Panc1 (cell line): ENCODE data around the gene GRAPL. TPM values are rescaled to one million over a fixed set of nuclear protein-coding genes. Genes with fewer than 3 reads are reported as not detected.
"Not testable (repeated sequence)": the region's sequence is repeated elsewhere in the genome, so short reads cannot be mapped to it uniquely, and the experiment has no call there.

Experiments used
- ATAC-seq: fragments of 200-7000 bp; cut with Tn5 transposase; 2 replicates; pipeline ENCODE4 v1.9.1; 2020; ENCODE audit warnings: mild to moderate bottlenecking, moderate library complexity
- BruUV-seq: library from RNA; stranded (reverse); fragments of 400-500 nt; replicated peaks from 2 replicates; lab custom pipeline; 2021; lab: Mats Ljungman, UMichigan
- CTCF ChIA-PET: fragments of 300-600 bp; sonication (Branson Sonifier 250); formaldehyde crosslinking; loops from one replicate; lab custom pipeline; 2022; ENCODE audit warnings: antibody characterized with exemption; lab: Charles Lee
- POLR2A ChIA-PET: fragments of 300-600 bp; sonication (Branson Sonifier 250); formaldehyde crosslinking; loops from one replicate; lab custom pipeline; 2022; ENCODE audit warnings: antibody characterized with exemption; lab: Charles Lee
- DNase-seq: peaks from one replicate; pipeline ENCODE4 v3.0.0-alpha.2; 2010; ENCODE audit warnings: low read depth, low spot score
- H3K27ac ChIP-seq: 2 replicates; pipeline ENCODE4 v1.5.1; 2011; ENCODE audit warnings: mild to moderate bottlenecking, low read length, inconsistent platforms
- H3K27me3 ChIP-seq: fragments of 200-500 bp; sonication (Bioruptor generic); 2 replicates; pipeline ENCODE4 v1.6.0; 2014; ENCODE audit warnings: low read length, inconsistent platforms; ENCODE audit not compliant: control insufficient read depth, insufficient read depth
- H3K36me3 ChIP-seq: fragments of 200-500 bp; sonication (Bioruptor generic); 2 replicates; pipeline ENCODE4 v1.5.1; 2014; ENCODE audit warnings: inconsistent platforms, mild to moderate bottlenecking, low read length, moderate library complexity; ENCODE audit not compliant: control insufficient read depth, insufficient read depth
- H3K4me1 ChIP-seq: 2 replicates; pipeline ENCODE4 v1.5.1; 2011; ENCODE audit warnings: inconsistent platforms, mild to moderate bottlenecking, low read length, moderate library complexity; ENCODE audit not compliant: control insufficient read depth, insufficient read depth
- H3K4me3 ChIP-seq, 2 experiments: 2 replicates each; pipeline ENCODE4 v1.5.1; 2011 to 2012; ENCODE audit warnings: low read depth in 2 of 2, low read length in 2 of 2, mild to moderate bottlenecking in 2 of 2, inconsistent platforms in 1 of 2, moderate library complexity in 1 of 2
- H3K9me3 ChIP-seq: fragments of 200-500 bp; sonication (Bioruptor generic); 2 replicates; pipeline ENCODE4 v1.5.1; 2014; ENCODE audit warnings: low read depth, mild to moderate bottlenecking, inconsistent platforms, low read length, moderate library complexity; ENCODE audit not compliant: control insufficient read depth, insufficient read depth
- POLR2AphosphoS5 ChIP-seq: IDR thresholded peaks from 2 replicates; pipeline ENCODE4 v1.6.1; 2012; ENCODE audit warnings: mild to moderate bottlenecking, low read depth, low read length, moderate library complexity
- in situ Hi-C: cut with HindIII; loops from 2 replicates; pipeline ENCODE4 v1.10.0; 2016; ENCODE audit warnings: low sequenced_read_pairs, low pct_unique_long_range_greater_than_20kb
- intact Hi-C: fragments of 100-400 bp; cut with micrococcal nuclease; formaldehyde crosslinking; loops from one replicate; pipeline ENCODE4 v1.10.0; 2022; ENCODE audit not compliant: unreplicated experiment
- total RNA-seq: library from RNA; stranded (reverse); gene quantifications from one replicate; pipeline ENCODE4 v1.2.1, GENCODE V29; 2021; ENCODE audit not compliant: unreplicated experiment
- TF ChIP-seq, protein P1 (sequence below): fragments of 450-650 bp; IDR thresholded peaks from 2 replicates; pipeline ENCODE4 v1.5.1; 2017; ENCODE audit warnings: mild to moderate bottlenecking

Gene GRAPL
- total RNA-seq, 1 experiment from 2014 or later: 0.31 TPM

DNA sequence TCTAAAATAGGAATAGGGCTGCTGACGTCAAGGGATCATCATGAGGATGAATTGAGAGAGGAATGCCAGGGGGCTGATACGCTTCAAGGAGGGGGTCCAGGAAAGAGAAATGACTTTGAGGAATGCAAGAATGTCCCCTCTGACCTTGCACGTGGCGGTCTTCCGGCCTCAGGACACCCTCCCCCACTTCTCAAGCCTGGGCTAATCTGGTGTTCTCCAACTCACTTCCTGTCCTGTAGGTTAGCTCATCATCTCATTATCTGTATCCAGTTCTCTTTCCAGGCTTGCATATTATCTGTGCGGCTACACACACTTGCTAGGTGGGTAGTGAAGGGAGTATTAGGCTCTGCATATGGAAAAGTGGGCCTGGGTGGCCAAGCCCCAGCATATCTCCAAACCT lies 18.9 kb upstream of the GRAPL start:
- in situ Hi-C loops, H3K4me1 ChIP-seq, H3K27me3 ChIP-seq, BruUV-seq, H3K9me3 ChIP-seq, DNase-seq, H3K4me3 ChIP-seq, H3K27ac ChIP-seq, POLR2A ChIA-PET, ATAC-seq, H3K36me3 ChIP-seq, CTCF ChIA-PET, intact Hi-C loops: not testable (repeated sequence)

GRCh38 chr17:19110189-19111097 lies 16.9 kb upstream of the GRAPL start:
- H3K9me3 ChIP-seq, DNase-seq, POLR2A ChIA-PET, BruUV-seq, H3K27ac ChIP-seq, CTCF ChIA-PET, H3K4me1 ChIP-seq, H3K4me3 ChIP-seq, H3K36me3 ChIP-seq, in situ Hi-C loops, intact Hi-C loops, H3K27me3 ChIP-seq: not testable (repeated sequence)
- ATAC-seq: peak; percentile 78

DNA sequence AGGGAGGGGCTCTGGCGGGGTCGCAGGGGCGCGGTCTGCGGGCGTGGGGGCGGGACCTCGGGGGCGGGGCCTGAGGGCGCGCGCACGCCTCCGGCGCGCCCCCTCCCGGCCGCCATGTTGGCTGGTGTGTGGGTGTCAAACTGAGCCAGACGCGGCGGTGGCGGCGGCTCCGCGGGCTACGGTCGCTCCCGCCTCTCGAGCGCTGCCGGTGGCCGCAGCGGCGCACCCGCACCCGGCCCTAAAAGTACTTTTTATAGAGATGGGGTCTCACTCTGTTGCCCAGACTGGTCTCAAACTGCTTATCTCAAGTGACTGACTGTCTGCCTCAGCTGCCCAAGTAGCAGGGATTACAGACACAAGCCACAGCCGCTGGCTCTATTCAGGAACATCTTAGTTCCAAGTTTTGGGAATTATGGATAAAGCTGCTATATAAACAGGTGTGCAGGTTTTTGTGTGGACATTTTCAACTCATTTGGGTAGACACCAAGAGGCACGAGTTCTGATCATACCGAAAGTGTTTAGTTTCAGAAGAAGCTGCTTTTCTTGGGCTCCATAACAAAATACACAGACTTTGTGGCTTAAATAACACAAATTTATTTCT lies 16.2 kb upstream of the GRAPL start:
- CTCF ChIA-PET, BruUV-seq, H3K27ac ChIP-seq, H3K27me3 ChIP-seq, DNase-seq, H3K36me3 ChIP-seq, H3K4me1 ChIP-seq, H3K9me3 ChIP-seq, in situ Hi-C loops, POLR2A ChIA-PET, intact Hi-C loops: not testable (repeated sequence)
- peak overlapping the region; percentile 24 to 46 for H3K4me3 ChIP-seq
- TF ChIP-seq, protein P1, sequence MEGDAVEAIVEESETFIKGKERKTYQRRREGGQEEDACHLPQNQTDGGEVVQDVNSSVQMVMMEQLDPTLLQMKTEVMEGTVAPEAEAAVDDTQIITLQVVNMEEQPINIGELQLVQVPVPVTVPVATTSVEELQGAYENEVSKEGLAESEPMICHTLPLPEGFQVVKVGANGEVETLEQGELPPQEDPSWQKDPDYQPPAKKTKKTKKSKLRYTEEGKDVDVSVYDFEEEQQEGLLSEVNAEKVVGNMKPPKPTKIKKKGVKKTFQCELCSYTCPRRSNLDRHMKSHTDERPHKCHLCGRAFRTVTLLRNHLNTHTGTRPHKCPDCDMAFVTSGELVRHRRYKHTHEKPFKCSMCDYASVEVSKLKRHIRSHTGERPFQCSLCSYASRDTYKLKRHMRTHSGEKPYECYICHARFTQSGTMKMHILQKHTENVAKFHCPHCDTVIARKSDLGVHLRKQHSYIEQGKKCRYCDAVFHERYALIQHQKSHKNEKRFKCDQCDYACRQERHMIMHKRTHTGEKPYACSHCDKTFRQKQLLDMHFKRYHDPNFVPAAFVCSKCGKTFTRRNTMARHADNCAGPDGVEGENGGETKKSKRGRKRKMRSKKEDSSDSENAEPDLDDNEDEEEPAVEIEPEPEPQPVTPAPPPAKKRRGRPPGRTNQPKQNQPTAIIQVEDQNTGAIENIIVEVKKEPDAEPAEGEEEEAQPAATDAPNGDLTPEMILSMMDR: peak; percentile 76
- ATAC-seq: peak; percentile 85

- ATAC-seq (peak; percentile 71), DNase-seq (peak; percentile 75)
- TSS peak; percentile 100 for BruUV-seq
- intact Hi-C loops, H3K9me3 ChIP-seq, CTCF ChIA-PET, H3K36me3 ChIP-seq, H3K27me3 ChIP-seq, POLR2A ChIA-PET, H3K27ac ChIP-seq, in situ Hi-C loops, H3K4me1 ChIP-seq: not testable (repeated sequence)
- peak overlapping the region; percentile 10 to 36; a peak in 1 of 4 replicates for H3K4me3 ChIP-seq
- peak; percentile 61 for TF ChIP-seq POLR2AphosphoS5
These were observed 15.5 kb upstream of the GRAPL start for GRCh38 chr17:19111801-19112458.

GRCh38 chr17:19112459-19112826 lies 14.9 kb upstream of the GRAPL start:
- H3K4me1 ChIP-seq, intact Hi-C loops, H3K27ac ChIP-seq, H3K4me3 ChIP-seq, CTCF ChIA-PET, BruUV-seq, DNase-seq, POLR2A ChIA-PET, ATAC-seq, H3K36me3 ChIP-seq, in situ Hi-C loops, H3K27me3 ChIP-seq, H3K9me3 ChIP-seq: not testable (repeated sequence)

- H3K27ac ChIP-seq, H3K9me3 ChIP-seq, H3K36me3 ChIP-seq, in situ Hi-C loops, CTCF ChIA-PET, BruUV-seq, DNase-seq, H3K4me3 ChIP-seq, H3K4me1 ChIP-seq, intact Hi-C loops, POLR2A ChIA-PET, H3K27me3 ChIP-seq: not testable (repeated sequence)
- ATAC-seq: peak; percentile 89
These were observed 8.7 kb upstream of the GRAPL start for GRCh38 chr17:19118695-19119094.
